Measurements from ENCODE around the gene ACTL8.

Gene ACTL8

DNA sequence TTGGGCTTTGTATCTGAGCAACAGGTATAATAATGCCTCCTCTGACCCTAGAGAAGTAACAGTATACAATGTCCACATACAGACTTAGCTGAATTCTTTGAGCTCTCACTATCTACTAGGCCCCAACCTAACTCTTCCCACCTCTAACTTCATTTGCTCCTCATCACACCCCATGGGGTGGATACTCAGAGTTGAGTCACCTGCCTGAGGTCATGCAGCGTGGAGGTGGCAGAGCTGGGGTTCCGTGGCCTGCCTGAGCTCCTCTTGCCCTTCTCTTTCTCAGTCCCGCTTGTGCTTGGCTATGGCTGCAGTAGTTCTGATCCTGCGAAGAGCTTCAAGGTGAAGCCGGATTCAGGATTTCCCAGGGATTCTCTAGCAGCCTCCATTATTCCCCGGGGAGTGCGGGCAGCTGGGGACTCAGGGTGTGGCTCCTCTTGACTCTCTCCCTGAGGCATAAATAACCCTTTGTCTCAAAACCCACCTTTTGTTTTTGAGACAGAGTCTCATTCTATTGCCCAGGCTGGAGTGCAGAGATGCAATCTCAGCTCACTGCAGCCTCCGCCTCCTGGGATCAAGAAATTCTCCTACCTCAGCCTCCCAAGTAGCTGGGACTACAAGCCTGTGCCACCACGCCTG, 29.9 kb upstream of the ACTL8 start:
- H3K9ac ChIP-seq (ENCODE audit: low read length), result no peak overlapping the region
- no peaks in the 10 kb centered on the region for H3K36me3 ChIP-seq (ENCODE audit: control insufficient read depth, insufficient read depth, low read length)
- H3K27ac ChIP-seq (ENCODE audit: low read depth, low read length), result no peak overlapping the region
- no peaks in the 10 kb centered on the region for H3K4me1 ChIP-seq (ENCODE audit: control insufficient read depth, insufficient read depth, low read length)
- H3K27me3 ChIP-seq (ENCODE audit: control insufficient read depth, insufficient read depth, low read length), result peaks cover 2% of the 10 kb centered on the region
- no peak overlapping the region for H3K4me3 ChIP-seq (ENCODE audit: low read length)

GRCh38 chr1:17725811-17726582, 29.1 kb upstream of the ACTL8 start:
- H3K27me3 ChIP-seq (ENCODE audit: control insufficient read depth, insufficient read depth, low read length), result peaks cover 2% of the 10 kb centered on the region
- no peak overlapping the region for H3K9ac ChIP-seq (ENCODE audit: low read length)
- H3K4me1 ChIP-seq (ENCODE audit: control insufficient read depth, insufficient read depth, low read length), result no peaks in the 10 kb centered on the region
- no peak overlapping the region for H3K27ac ChIP-seq (ENCODE audit: low read depth, low read length)
- no peaks in the 10 kb centered on the region for H3K36me3 ChIP-seq (ENCODE audit: control insufficient read depth, insufficient read depth, low read length)
- H3K4me3 ChIP-seq (ENCODE audit: low read length), result no peak overlapping the region

DNA sequence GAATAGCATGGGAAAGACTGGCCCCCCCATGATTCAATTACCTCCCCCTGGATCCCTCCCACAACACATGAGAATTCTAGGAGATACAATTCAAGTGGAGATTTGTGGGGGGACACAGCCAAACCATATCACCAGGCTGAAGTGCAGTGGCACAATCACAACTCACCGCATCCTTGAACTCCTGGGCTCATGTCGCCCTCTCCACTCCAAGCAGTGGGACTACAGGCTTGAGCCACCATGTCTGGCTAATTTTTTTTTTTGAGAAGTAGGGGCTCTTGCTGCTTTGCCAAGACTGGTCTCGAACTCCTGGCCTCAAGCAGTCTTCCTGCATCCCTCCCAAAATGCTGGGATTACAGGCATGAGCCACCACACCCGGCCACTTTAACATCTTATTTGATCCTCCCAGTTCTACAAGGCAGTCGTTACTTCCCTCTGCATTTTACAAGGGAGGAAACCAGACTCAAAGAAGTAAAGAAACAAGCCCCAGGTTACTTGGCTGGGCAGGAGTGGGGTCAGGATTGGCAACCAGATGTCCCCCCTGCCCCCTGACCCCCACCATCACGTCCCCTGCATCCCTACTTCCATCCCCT, 26.9 kb upstream of the ACTL8 start:
- Histone ChIP-seq H3K4me1 (ENCODE audit: control insufficient read depth, insufficient read depth, low read length) (no peaks in the 10 kb centered on the region), H3K9ac (ENCODE audit: low read length) (no peak overlapping the region), H3K4me3 (ENCODE audit: low read length) (no peak overlapping the region), H3K27me3 (ENCODE audit: control insufficient read depth, insufficient read depth, low read length) (peaks cover 2% of the 10 kb centered on the region), H3K27ac (ENCODE audit: low read depth, low read length) (no peak overlapping the region), H3K36me3 (ENCODE audit: control insufficient read depth, insufficient read depth, low read length) (no peaks in the 10 kb centered on the region)

GRCh38 chr1:17729248-17729647, 25.9 kb upstream of the ACTL8 start:
- Histone ChIP-seq H3K4me3 (ENCODE audit: low read length) (no peak overlapping the region), H3K27me3 (ENCODE audit: control insufficient read depth, insufficient read depth, low read length) (peaks cover 2% of the 10 kb centered on the region), H3K36me3 (ENCODE audit: control insufficient read depth, insufficient read depth, low read length) (no peaks in the 10 kb centered on the region), H3K27ac (ENCODE audit: low read depth, low read length) (no peak overlapping the region), H3K4me1 (ENCODE audit: control insufficient read depth, insufficient read depth, low read length) (no peaks in the 10 kb centered on the region), H3K9ac (ENCODE audit: low read length) (no peak overlapping the region)

DNA sequence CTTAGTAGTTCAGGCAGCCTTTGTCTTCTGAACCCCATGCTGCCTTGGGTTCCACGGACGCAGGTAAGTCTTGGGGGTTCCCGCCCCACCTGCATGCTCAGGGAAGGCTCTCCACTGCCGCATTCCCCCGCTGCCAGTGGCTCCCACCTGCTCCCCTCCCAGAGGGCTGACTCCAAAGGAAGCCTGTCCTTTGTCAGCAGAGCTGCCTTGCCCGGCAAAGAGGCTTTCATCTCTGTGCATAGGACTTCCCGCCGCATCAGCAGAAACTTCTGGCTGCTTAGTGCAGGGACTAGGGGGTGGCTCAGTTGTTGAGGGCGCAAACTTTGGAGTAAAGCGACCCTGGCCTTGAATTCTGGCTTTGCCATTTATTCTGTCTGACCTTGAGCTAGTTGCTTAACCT, 25.2 kb upstream of the ACTL8 start:
- Histone ChIP-seq H3K4me1 (ENCODE audit: control insufficient read depth, insufficient read depth, low read length) (no peaks in the 10 kb centered on the region), H3K36me3 (ENCODE audit: control insufficient read depth, insufficient read depth, low read length) (no peaks in the 10 kb centered on the region), H3K27me3 (ENCODE audit: control insufficient read depth, insufficient read depth, low read length) (peaks cover 2% of the 10 kb centered on the region), H3K9ac (ENCODE audit: low read length) (no peak overlapping the region), H3K4me3 (ENCODE audit: low read length) (no peak overlapping the region), H3K27ac (ENCODE audit: low read depth, low read length) (no peak overlapping the region)

GRCh38 chr1:17731460-17731859, 23.7 kb upstream of the ACTL8 start:
- Histone ChIP-seq H3K27ac (ENCODE audit: low read depth, low read length) (no peak overlapping the region), H3K36me3 (ENCODE audit: control insufficient read depth, insufficient read depth, low read length) (no peaks in the 10 kb centered on the region), H3K4me1 (ENCODE audit: control insufficient read depth, insufficient read depth, low read length) (no peaks in the 10 kb centered on the region), H3K9ac (ENCODE audit: low read length) (no peak overlapping the region), H3K4me3 (ENCODE audit: low read length) (no peak overlapping the region), H3K27me3 (ENCODE audit: control insufficient read depth, insufficient read depth, low read length) (peaks cover 5% of the 10 kb centered on the region)

DNA sequence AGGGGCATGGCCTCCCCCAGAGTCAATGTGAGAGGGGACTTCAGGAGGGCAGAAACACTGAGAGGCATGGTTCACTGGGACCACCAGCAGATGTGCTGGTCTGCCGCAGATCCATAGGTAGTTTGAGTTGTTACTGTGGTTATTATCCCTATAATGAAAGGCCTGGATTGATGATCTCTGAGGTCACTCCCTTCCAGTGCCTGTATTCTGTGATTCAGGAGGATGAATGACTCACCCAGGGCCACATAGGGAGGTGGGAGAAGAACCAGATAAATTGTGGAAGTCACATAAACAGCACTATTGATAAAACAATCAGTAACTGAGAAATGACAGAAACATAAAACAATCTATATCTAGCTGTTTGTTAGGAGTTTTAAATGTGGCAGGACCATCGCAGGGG, 22.7 kb upstream of the ACTL8 start:
- Histone ChIP-seq H3K27ac (ENCODE audit: low read depth, low read length) (no peak overlapping the region), H3K36me3 (ENCODE audit: control insufficient read depth, insufficient read depth, low read length) (no peaks in the 10 kb centered on the region), H3K4me1 (ENCODE audit: control insufficient read depth, insufficient read depth, low read length) (no peaks in the 10 kb centered on the region), H3K27me3 (ENCODE audit: control insufficient read depth, insufficient read depth, low read length) (peaks cover 5% of the 10 kb centered on the region), H3K9ac (ENCODE audit: low read length) (no peak overlapping the region), H3K4me3 (ENCODE audit: low read length) (no peak overlapping the region)

DNA sequence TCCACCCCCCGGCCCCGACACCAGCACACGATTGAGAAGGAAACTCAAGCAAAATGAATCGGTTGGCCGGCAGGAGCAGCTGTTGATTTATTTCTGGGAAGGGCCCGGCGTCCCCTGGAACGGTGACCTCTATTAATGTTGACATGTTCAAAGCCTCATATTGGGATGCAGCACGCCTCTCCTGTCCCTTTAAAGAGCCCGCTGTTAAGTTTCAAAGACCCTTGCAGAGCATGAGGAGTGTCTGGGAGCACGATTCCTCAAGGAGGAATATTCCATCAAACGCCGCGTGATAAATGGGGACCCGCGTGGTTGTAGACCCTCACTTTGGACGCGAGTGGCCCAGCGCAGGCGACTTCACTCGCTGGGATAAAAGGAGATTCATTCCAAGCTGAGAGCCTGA, 21.5 kb upstream of the ACTL8 start:
- no peaks in the 10 kb centered on the region for H3K36me3 ChIP-seq (ENCODE audit: control insufficient read depth, insufficient read depth, low read length)
- H3K4me1 ChIP-seq (ENCODE audit: control insufficient read depth, insufficient read depth, low read length), result no peaks in the 10 kb centered on the region
- no peak overlapping the region for H3K9ac ChIP-seq (ENCODE audit: low read length)
- no peak overlapping the region for H3K4me3 ChIP-seq (ENCODE audit: low read length)
- H3K27me3 ChIP-seq (ENCODE audit: control insufficient read depth, insufficient read depth, low read length), result peaks cover 5% of the 10 kb centered on the region
- no peak overlapping the region for H3K27ac ChIP-seq (ENCODE audit: low read depth, low read length)

DNA sequence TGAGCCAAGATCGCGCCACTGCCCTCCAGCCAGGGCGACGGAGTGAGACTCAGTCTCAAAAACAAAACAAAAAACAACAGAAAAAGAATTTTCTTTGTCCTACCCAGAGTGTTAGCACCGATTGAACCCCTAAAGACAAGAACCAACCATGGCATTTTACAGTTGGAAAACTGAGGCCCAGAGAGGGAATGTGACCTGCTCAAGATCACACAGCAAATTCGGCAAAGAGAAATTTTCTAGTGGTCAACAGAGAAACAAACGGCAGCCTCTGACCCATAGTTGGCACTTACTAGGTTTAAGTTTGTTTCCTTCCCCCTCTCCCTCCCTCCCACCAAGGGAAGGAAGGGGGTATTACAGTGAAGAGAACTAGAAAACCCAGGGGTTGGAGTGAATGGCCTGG, 20.5 kb upstream of the ACTL8 start:
- no peak overlapping the region for H3K4me3 ChIP-seq (ENCODE audit: low read length)
- H3K27ac ChIP-seq (ENCODE audit: low read depth, low read length), result no peak overlapping the region
- peaks cover 3% of the 10 kb centered on the region for H3K27me3 ChIP-seq (ENCODE audit: control insufficient read depth, insufficient read depth, low read length)
- H3K4me1 ChIP-seq (ENCODE audit: control insufficient read depth, insufficient read depth, low read length), result no peaks in the 10 kb centered on the region
- H3K9ac ChIP-seq (ENCODE audit: low read length), result no peak overlapping the region
- H3K36me3 ChIP-seq (ENCODE audit: control insufficient read depth, insufficient read depth, low read length), result no peaks in the 10 kb centered on the region

DNA sequence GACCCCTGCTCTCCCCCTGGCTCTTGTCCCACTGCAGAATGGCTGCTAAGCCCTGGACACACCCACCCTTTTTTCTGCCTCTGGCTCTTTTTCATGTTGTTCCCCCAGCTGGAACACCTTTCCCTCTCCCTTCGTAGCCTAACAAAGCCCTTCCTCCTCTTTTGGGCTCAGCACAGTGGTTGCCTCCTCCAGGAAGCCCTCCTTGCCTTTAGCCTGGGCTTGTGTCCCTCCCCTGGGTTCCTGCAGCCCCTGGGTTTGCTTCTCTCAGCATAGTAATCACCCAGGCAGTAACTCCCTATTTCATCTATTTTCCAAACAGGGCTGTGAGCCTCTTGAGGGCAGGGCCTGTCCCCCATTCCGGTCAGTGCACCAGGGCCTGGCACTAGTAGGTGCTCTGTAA, 19.8 kb upstream of the ACTL8 start:
- Histone ChIP-seq H3K27me3 (ENCODE audit: control insufficient read depth, insufficient read depth, low read length) (peaks cover 3% of the 10 kb centered on the region), H3K4me1 (ENCODE audit: control insufficient read depth, insufficient read depth, low read length) (no peaks in the 10 kb centered on the region), H3K9ac (ENCODE audit: low read length) (no peak overlapping the region), H3K36me3 (ENCODE audit: control insufficient read depth, insufficient read depth, low read length) (no peaks in the 10 kb centered on the region), H3K27ac (ENCODE audit: low read depth, low read length) (no peak overlapping the region), H3K4me3 (ENCODE audit: low read length) (no peak overlapping the region)

GRCh38 chr1:17735793-17736192, 19.3 kb upstream of the ACTL8 start:
- Histone ChIP-seq H3K9ac (ENCODE audit: low read length) (no peak overlapping the region), H3K36me3 (ENCODE audit: control insufficient read depth, insufficient read depth, low read length) (no peaks in the 10 kb centered on the region), H3K4me3 (ENCODE audit: low read length) (no peak overlapping the region), H3K27ac (ENCODE audit: low read depth, low read length) (no peak overlapping the region), H3K27me3 (ENCODE audit: control insufficient read depth, insufficient read depth, low read length) (peaks cover 3% of the 10 kb centered on the region), H3K4me1 (ENCODE audit: control insufficient read depth, insufficient read depth, low read length) (no peaks in the 10 kb centered on the region)

GRCh38 chr1:17736625-17737024, 18.5 kb upstream of the ACTL8 start:
- Histone ChIP-seq H3K4me3 (ENCODE audit: low read length) (no peak overlapping the region), H3K9ac (ENCODE audit: low read length) (no peak overlapping the region), H3K4me1 (ENCODE audit: control insufficient read depth, insufficient read depth, low read length) (no peaks in the 10 kb centered on the region), H3K36me3 (ENCODE audit: control insufficient read depth, insufficient read depth, low read length) (no peaks in the 10 kb centered on the region), H3K27ac (ENCODE audit: low read depth, low read length) (no peak overlapping the region), H3K27me3 (ENCODE audit: control insufficient read depth, insufficient read depth, low read length) (peaks cover 3% of the 10 kb centered on the region)

GRCh38 chr1:17739050-17739449, 16.1 kb upstream of the ACTL8 start:
- H3K27ac ChIP-seq (ENCODE audit: low read depth, low read length), result no peak overlapping the region
- no peak overlapping the region for H3K9ac ChIP-seq (ENCODE audit: low read length)
- H3K27me3 ChIP-seq (ENCODE audit: control insufficient read depth, insufficient read depth, low read length), result peaks cover 3% of the 10 kb centered on the region
- H3K4me3 ChIP-seq (ENCODE audit: low read length), result no peak overlapping the region
- H3K4me1 ChIP-seq (ENCODE audit: control insufficient read depth, insufficient read depth, low read length), result no peaks in the 10 kb centered on the region
- no peaks in the 10 kb centered on the region for H3K36me3 ChIP-seq (ENCODE audit: control insufficient read depth, insufficient read depth, low read length)

Data from rectal smooth muscle tissue (tissue), 1 donor.